ENCODE data around the gene EPYC. TPM values are rescaled to one million over a fixed set of nuclear protein-coding genes. Genes with fewer than 3 reads are reported as not detected.
A peak's percentile ranks its signal among the peaks of the same experiment; 100 is the strongest.

EPYC gene
- not detected in 2 replicates for total RNA-seq (2014; rRNA removed; shearing (Covaris generic))

- no peak for DNase-seq (ENCODE audit: low spot score)
Measured at GRCh38 chr12:91004872-91005271, at the start of gene EPYC. Gene EPYC (minus strand): TSS chr12:91004972. CDS start chr12:91002565, 2,407 bp downstream.

- DNase-seq (ENCODE audit: low spot score): no peak
Measured at GRCh38 chr12:91053951-91054715, 49.4 kb upstream of the EPYC start.

GRCh38 chr12:91052026-91052425 is 47.3 kb upstream of the EPYC start:
- no peak for DNase-seq (ENCODE audit: low spot score)

GRCh38 chr12:91044586-91044985 is 39.8 kb upstream of the EPYC start:
- no peak for DNase-seq (ENCODE audit: low spot score)

GRCh38 chr12:91043408-91043807 is 38.6 kb upstream of the EPYC start:
- no peak for DNase-seq (ENCODE audit: low spot score)

GRCh38 chr12:91040096-91040755 is 35.5 kb upstream of the EPYC start:
- DNase-seq (ENCODE audit: low spot score): no peak

GRCh38 chr12:91037276-91037675 is 32.5 kb upstream of the EPYC start:
- no peak for DNase-seq (ENCODE audit: low spot score)

GRCh38 chr12:91033251-91033650 is 28.5 kb upstream of the EPYC start:
- DNase-seq (ENCODE audit: low spot score): no peak

GRCh38 chr12:91023326-91024004 is 18.7 kb upstream of the EPYC start:
- DNase-seq (ENCODE audit: low spot score): peak; percentile 66

GRCh38 chr12:91021076-91021475 is 16.3 kb upstream of the EPYC start:
- DNase-seq (ENCODE audit: low spot score): no peak

- no peak for DNase-seq (ENCODE audit: low spot score)
Measured at GRCh38 chr12:91019455-91019854, 14.7 kb upstream of the EPYC start.

GRCh38 chr12:91017511-91018263 is 12.9 kb upstream of the EPYC start:
- no peak for DNase-seq (ENCODE audit: low spot score)

GRCh38 chr12:91017043-91017442 is 12.3 kb upstream of the EPYC start:
- no peak for DNase-seq (ENCODE audit: low spot score)

GRCh38 chr12:91009319-91009950 is 4.7 kb upstream of the EPYC start:
- DNase-seq (ENCODE audit: low spot score): peak; percentile 52

- DNase-seq (ENCODE audit: low spot score): no peak
Measured at GRCh38 chr12:91007531-91008290, 2.9 kb upstream of the EPYC start.

GRCh38 chr12:91003737-91004136 is 1.0 kb downstream of the EPYC start:
- no peak for DNase-seq (ENCODE audit: low spot score)

- peak; percentile 11 for DNase-seq (ENCODE audit: low spot score)
Measured at GRCh38 chr12:91001306-91001705, 3.5 kb downstream of the EPYC start.

- peak; percentile 13 for DNase-seq (ENCODE audit: low spot score)
Measured at GRCh38 chr12:90999966-91000365, 4.8 kb downstream of the EPYC start.

GRCh38 chr12:90999527-90999926 is 5.2 kb downstream of the EPYC start:
- DNase-seq (ENCODE audit: low spot score): no peak

GRCh38 chr12:90995010-90995409 is 9.8 kb downstream of the EPYC start:
- no peak for DNase-seq (ENCODE audit: low spot score)

All from A172 (cell line).